GM10266 (cell line): ENCODE data around the gene MYO9A.

Experiments used
- DNase-seq: peaks from one replicate; pipeline ENCODE4 v3.0.0; 2012; ENCODE audit errors: extremely low spot score
- CTCF ChIP-seq: IDR thresholded peaks from 2 replicates; pipeline ENCODE4 v1.5.1; 2012; ENCODE audit warnings: mild to moderate bottlenecking, low read depth; ENCODE audit not compliant: control insufficient read depth, insufficient read depth; ENCODE audit errors: missing control alignments

The MYO9A gene

GRCh38 chr15:72127724-72128322, 9.9 kb upstream of the MYO9A start:
- no peak for TF ChIP-seq CTCF
- no peak for DNase-seq

- no peak for TF ChIP-seq CTCF
- DNase-seq = no peak
Measured at GRCh38 chr15:72124218-72124617, 6.3 kb upstream of the MYO9A start.

- no peak for TF ChIP-seq CTCF
Measured at GRCh38 chr15:72117486-72118016, 399 bp downstream of the MYO9A start.

GRCh38 chr15:72116731-72117485, 1.0 kb downstream of the MYO9A start:
- TF ChIP-seq CTCF = no peak
- DNase-seq = peak; percentile 43

More at GRCh38 chr15:72117486-72118016, 399 bp downstream of the MYO9A start:
- peak; percentile 84 for DNase-seq

- DNase-seq = no peak
- no peak for TF ChIP-seq CTCF
Measured at GRCh38 chr15:72113347-72114031, 4.5 kb downstream of the MYO9A start.

GRCh38 chr15:72112805-72113204, 5.1 kb downstream of the MYO9A start:
- DNase-seq = no peak
- TF ChIP-seq CTCF = no peak

GRCh38 chr15:72112116-72112515, 5.8 kb downstream of the MYO9A start:
- DNase-seq = no peak
- no peak for TF ChIP-seq CTCF
